Small intestine (tissue), 7 donors: ENCODE data around the gene TMEM182. TPM values are rescaled to one million over a fixed set of nuclear protein-coding genes. Genes with fewer than 3 reads are reported as not detected.

ENCODE experiments used
- DNase-seq, 2 donors: peaks; one replicate each; pipeline versions ENCODE4 v3.0.0 to v3.0.0-alpha.2; 2013
- FAIRE-seq: peaks from 2 replicates; lab custom pipeline; 2012; peaks lifted over from hg19 to GRCh38; lab: Jason Lieb, UNC
- H3K27ac ChIP-seq, 3 donors: one replicate each; pipeline ENCODE4 v1.5.1; 2013; ENCODE audit warnings: low read length in 2 of 3, mild to moderate bottlenecking in 2 of 3, control low read depth in 1 of 3, inconsistent platforms in 1 of 3, low read depth in 1 of 3, moderate library complexity in 1 of 3
- H3K27me3 ChIP-seq, 3 donors: one replicate each; pipeline ENCODE4 v1.6.1; 2013; ENCODE audit warnings: low read length in 3 of 3, inconsistent platforms in 1 of 3; ENCODE audit not compliant: control insufficient read depth in 3 of 3, insufficient read depth in 3 of 3
- H3K36me3 ChIP-seq, 3 donors: one replicate each; pipeline ENCODE4 v1.6.1; 2013; ENCODE audit warnings: low read length in 3 of 3, inconsistent platforms in 1 of 3, low read depth in 1 of 3, mild to moderate bottlenecking in 1 of 3, moderate library complexity in 1 of 3; ENCODE audit not compliant: control insufficient read depth in 3 of 3, insufficient read depth in 2 of 3
- H3K4me1 ChIP-seq, 3 donors: one replicate each; pipeline ENCODE4 v1.6.1; 2013; ENCODE audit warnings: low read length in 2 of 3, inconsistent platforms in 1 of 3, low read depth in 1 of 3, mild to moderate bottlenecking in 1 of 3, moderate library complexity in 1 of 3; ENCODE audit not compliant: control insufficient read depth in 3 of 3, insufficient read depth in 2 of 3
- H3K4me3 ChIP-seq, 3 donors: one replicate each; pipeline ENCODE4 v1.5.1; 2013; ENCODE audit warnings: low read length in 3 of 3, control low read depth in 1 of 3, inconsistent platforms in 1 of 3, low read depth in 1 of 3, mild to moderate bottlenecking in 1 of 3, moderate library complexity in 1 of 3
- H3K9me3 ChIP-seq, 2 donors: one replicate each; pipeline ENCODE4 v1.6.1; 2013; ENCODE audit warnings: low read depth in 1 of 2, low read length in 1 of 2; ENCODE audit not compliant: control insufficient read depth in 2 of 2, insufficient read depth in 1 of 2
- WGBS, 3 donors: extraction: QIAGEN DNeasy Blood & Tissue Kit; methylation state at CpG; one replicate each; pipeline ENCODE4 v1.1.7; 2013; 5-methylcytosine and 5-hydroxymethylcytosine counted together
- polyA plus RNA-seq, 4 donors: library from polyadenylated mRNA; stranded (reverse) in 3 of 4; unstranded in 1 of 4; fragments of 200-250 nt in 3 of 4; fragments of 120-200 nt in 1 of 4; gene quantifications; one replicate each; pipeline versions ENCODE4 v1.2.1 to v1.2.3, GENCODE V29; 2013
- donor health status: healthy with polysubstance abuse.
- donor health status: control.
- donor health status: control.
- donor health status: Bipolar disorder and iron deficiency.
- donor health status: healthy.

Gene TMEM182
- polyA plus RNA-seq, 4 donors, result 0.67 to 7.0 (median 3.1) TPM

GRCh38 chr2:102754456-102755145 is 7.2 kb upstream of the TMEM182 start:
- peak; percentile 23 for FAIRE-seq
- no peak overlapping the region for H3K27ac ChIP-seq

GRCh38 chr2:102755284-102755683 is 6.5 kb upstream of the TMEM182 start:
- Histone ChIP-seq H3K27ac (no peak overlapping the region), H3K4me3 (no peak overlapping the region), H3K36me3 (no peaks in the 10 kb centered on the region), H3K9me3 (no peaks in the 10 kb centered on the region), H3K27me3 (no peaks in the 10 kb centered on the region), H3K4me1 (no peaks in the 10 kb centered on the region)
- no peak for FAIRE-seq
- 72 to 95% (median 87%) methylated on average over 4 of the region's 4 CpGs for WGBS, 3 donors
- DNase-seq, result no peak

More at GRCh38 chr2:102754456-102755145, 7.2 kb upstream of the TMEM182 start:
- H3K4me1 ChIP-seq, result no peaks in the 10 kb centered on the region
- no peak for DNase-seq
- no peak overlapping the region for H3K4me3 ChIP-seq
- WGBS, 3 donors, result 71 to 81% (median 79%) methylated on average over 3 of the region's 3 CpGs
- no peaks in the 10 kb centered on the region for H3K27me3 ChIP-seq
- no peaks in the 10 kb centered on the region for H3K36me3 ChIP-seq
- H3K9me3 ChIP-seq, result no peaks in the 10 kb centered on the region

- Histone ChIP-seq H3K9me3 (no peaks in the 10 kb centered on the region), H3K27ac (no peak overlapping the region), H3K4me1 (no peaks in the 10 kb centered on the region), H3K36me3 (no peaks in the 10 kb centered on the region), H3K27me3 (no peaks in the 10 kb centered on the region), H3K4me3 (no peak overlapping the region)
- no peak for DNase-seq
- FAIRE-seq, result no peak
These were observed 3.4 kb upstream of the TMEM182 start for GRCh38 chr2:102758439-102758838.

- Histone ChIP-seq H3K27me3 (no peaks in the 10 kb centered on the region), H3K4me1 (no peaks in the 10 kb centered on the region), H3K4me3 (no peak overlapping the region), H3K36me3 (peaks cover 0 to 2% (median 0%) of the 10 kb centered on the region in 3 donors), H3K9me3 (no peaks in the 10 kb centered on the region), H3K27ac (no peak overlapping the region)
- 89 to 97% (median 93%) methylated on average over 6 of the region's 6 CpGs for WGBS, 3 donors
- DNase-seq (no peak), FAIRE-seq (no peak)
These were observed 2.3 kb downstream of the TMEM182 start for GRCh38 chr2:102764083-102764482.

- Histone ChIP-seq H3K4me1 (no peaks in the 10 kb centered on the region), H3K9me3 (no peaks in the 10 kb centered on the region), H3K36me3 (peaks cover 0 to 2% (median 0%) of the 10 kb centered on the region in 3 donors), H3K27me3 (no peaks in the 10 kb centered on the region), H3K27ac (no peak overlapping the region), H3K4me3 (no peak overlapping the region)
- no peak for FAIRE-seq
- DNase-seq, result no peak
- WGBS, 3 donors, result 93 to 95% (median 95%) methylated on average over 1 of the region's 1 CpG
These were observed 3.2 kb downstream of the TMEM182 start for GRCh38 chr2:102765061-102765460.

- no peaks in the 10 kb centered on the region for H3K9me3 ChIP-seq
- peaks cover 0 to 2% (median 2%) of the 10 kb centered on the region in 3 donors for H3K36me3 ChIP-seq
- no peak for FAIRE-seq
- no peak for DNase-seq
- H3K4me3 ChIP-seq, result no peak overlapping the region
- H3K4me1 ChIP-seq, result no peaks in the 10 kb centered on the region
- no peak overlapping the region for H3K27ac ChIP-seq
- 95 to 97% (median 96%) methylated on average over 3 of the region's 3 CpGs for WGBS, 3 donors
- no peaks in the 10 kb centered on the region for H3K27me3 ChIP-seq
These were observed 6.4 kb downstream of the TMEM182 start for GRCh38 chr2:102768253-102768652.

- FAIRE-seq, result no peak
- Histone ChIP-seq H3K27ac (no peak overlapping the region), H3K4me3 (no peak overlapping the region), H3K36me3 (peaks cover 0 to 2% (median 2%) of the 10 kb centered on the region in 3 donors), H3K9me3 (no peaks in the 10 kb centered on the region), H3K27me3 (no peaks in the 10 kb centered on the region), H3K4me1 (no peaks in the 10 kb centered on the region)
- no peak for DNase-seq
These were observed 7.1 kb downstream of the TMEM182 start for GRCh38 chr2:102768892-102769291.

- no peak overlapping the region for H3K27ac ChIP-seq
- H3K36me3 ChIP-seq, result peaks cover 0 to 2% (median 0%) of the 10 kb centered on the region in 3 donors
- no peaks in the 10 kb centered on the region for H3K9me3 ChIP-seq
- no peak for DNase-seq
- no peaks in the 10 kb centered on the region for H3K27me3 ChIP-seq
- H3K4me3 ChIP-seq, result no peak overlapping the region
- 89 to 99% (median 97%) methylated on average over 3 of the region's 3 CpGs for WGBS, 3 donors
- H3K4me1 ChIP-seq, result no peaks in the 10 kb centered on the region
- FAIRE-seq, result no peak
These were observed 8.7 kb downstream of the TMEM182 start for GRCh38 chr2:102770506-102770905.

- Histone ChIP-seq H3K36me3 (peaks cover 0 to 2% (median 0%) of the 10 kb centered on the region in 3 donors), H3K9me3 (no peaks in the 10 kb centered on the region), H3K27me3 (no peaks in the 10 kb centered on the region), H3K4me3 (no peak overlapping the region), H3K27ac (no peak overlapping the region), H3K4me1 (no peaks in the 10 kb centered on the region)
- WGBS, 3 donors, result 74 to 97% (median 86%) methylated on average over 3 of the region's 3 CpGs
- DNase-seq, result no peak
- no peak for FAIRE-seq
These were observed 9.3 kb downstream of the TMEM182 start for GRCh38 chr2:102771114-102771513.
